CD4-positive, alpha-beta T cell treated with Interferon alpha-2 for 1 hour (primary cell): ENCODE results near the gene SULT4A1.
"Not testable (repeated sequence)": the region's sequence is repeated elsewhere in the genome, so short reads cannot be mapped to it uniquely, and the experiment has no call there.

Experiments used
- DNase-seq, 2 donors: peaks; one replicate each; pipeline ENCODE4 v3.0.0-alpha.2; 2020 to 2022

The SULT4A1 gene

GRCh38 chr22:43862074-43862881 lies at the start of gene SULT4A1:
Gene SULT4A1 (minus strand): TSS chr22:43862513. CDS start chr22:43862382, 131 bp downstream.
- no peak for DNase-seq

GRCh38 chr22:43911351-43911750 lies 49.0 kb upstream of the SULT4A1 start:
- no peak for DNase-seq

- no peak for DNase-seq
Measured at GRCh38 chr22:43910178-43910695, 47.9 kb upstream of the SULT4A1 start.

- no peak for DNase-seq
Measured at GRCh38 chr22:43909708-43910107, 47.4 kb upstream of the SULT4A1 start.

- no peak for DNase-seq
Measured at GRCh38 chr22:43905681-43906080, 43.4 kb upstream of the SULT4A1 start.

- DNase-seq: peak; percentile 47 to 56
Measured at GRCh38 chr22:43904412-43904811, 42.1 kb upstream of the SULT4A1 start.

- DNase-seq: not testable (repeated sequence)
Measured at GRCh38 chr22:43903033-43903432, 40.7 kb upstream of the SULT4A1 start.

- no peak for DNase-seq
Measured at GRCh38 chr22:43901976-43902643, 39.8 kb upstream of the SULT4A1 start.

- no peak for DNase-seq
Measured at GRCh38 chr22:43900206-43900605, 37.9 kb upstream of the SULT4A1 start.

- DNase-seq: no peak
Measured at GRCh38 chr22:43897751-43898261, 35.5 kb upstream of the SULT4A1 start.

GRCh38 chr22:43895986-43896645 lies 33.8 kb upstream of the SULT4A1 start:
- no peak for DNase-seq

- no peak for DNase-seq
Measured at GRCh38 chr22:43894122-43894521, 31.8 kb upstream of the SULT4A1 start.

- no peak for DNase-seq
Measured at GRCh38 chr22:43893266-43893665, 31.0 kb upstream of the SULT4A1 start.

- no peak for DNase-seq
Measured at GRCh38 chr22:43892183-43892894, 30.0 kb upstream of the SULT4A1 start.

GRCh38 chr22:43891360-43892182 lies 29.3 kb upstream of the SULT4A1 start, which contains the start of gene PNPLA5:
Gene PNPLA5 (minus strand): TSS chr22:43892013. CDS start chr22:43891880, 133 bp downstream.
- no peak for DNase-seq

- no peak for DNase-seq
Measured at GRCh38 chr22:43890901-43891331, 28.6 kb upstream of the SULT4A1 start.

GRCh38 chr22:43889860-43890253 lies 27.5 kb upstream of the SULT4A1 start:
- DNase-seq: no peak

- DNase-seq: no peak
Measured at GRCh38 chr22:43889201-43889859, 27.0 kb upstream of the SULT4A1 start.

- no peak for DNase-seq
Measured at GRCh38 chr22:43888740-43889139, 26.4 kb upstream of the SULT4A1 start.

- DNase-seq: no peak
Measured at GRCh38 chr22:43887391-43887790, 25.1 kb upstream of the SULT4A1 start.

- no peak for DNase-seq
Measured at GRCh38 chr22:43886231-43886630, 23.9 kb upstream of the SULT4A1 start.
